Thoracic aorta (tissue), 2 donors: ENCODE measurements around the gene SLC25A1. TPM values are rescaled to one million over a fixed set of nuclear protein-coding genes. Genes with fewer than 3 reads are reported as not detected.
"Not testable (repeated sequence)": the region's sequence is repeated elsewhere in the genome, so short reads cannot be mapped to it uniquely, and the experiment has no call there.

ENCODE experiments used
- ATAC-seq: fragments of 150-250 bp; one replicate; pipeline ENCODE4 v1.8.0; 2017; ENCODE audit warnings: low read depth; ENCODE audit not compliant: insufficient number of reproducible peaks, low FRiP score
- DNase-seq: peaks from one replicate; pipeline ENCODE4 v3.0.0-alpha.2; 2020; ENCODE audit warnings: low spot score
- H3K27ac ChIP-seq, 2 donors: fragments of 200-600 bp; sonication (generic); 1 replicate in 1 of 2; 2 replicates in 1 of 2; pipeline ENCODE4 v1.5.1; 2016; ENCODE audit warnings: mild to moderate bottlenecking in 2 of 2, moderate library complexity in 2 of 2
- H3K27me3 ChIP-seq: fragments of 200-600 bp; sonication (generic); replicated peaks from 2 replicates; pipeline ENCODE4 v1.6.0; 2016; ENCODE audit warnings: mild to moderate bottlenecking; ENCODE audit not compliant: insufficient read depth
- H3K36me3 ChIP-seq: fragments of 200-600 bp; sonication (generic); one replicate; pipeline ENCODE4 v1.5.1; 2016
- H3K4me1 ChIP-seq, 2 donors: fragments of 200-600 bp; sonication (generic); 1 replicate in 1 of 2; 2 replicates in 1 of 2; pipeline versions ENCODE4 v1.5.1 to v1.6.0; 2016; ENCODE audit warnings: low read depth in 2 of 2, mild to moderate bottlenecking in 1 of 2; ENCODE audit not compliant: control insufficient read depth in 1 of 2
- H3K4me3 ChIP-seq: fragments of 200-600 bp; sonication (generic); 2 replicates; pipeline ENCODE4 v1.5.1; 2016; ENCODE audit warnings: mild to moderate bottlenecking
- H3K9me3 ChIP-seq: fragments of 200-600 bp; sonication (generic); 2 replicates; pipeline ENCODE4 v1.5.1; 2016
- total RNA-seq, 2 donors: library from RNA; depleted of rRNA; stranded (reverse); fragments of >200 nt; gene quantifications; one replicate each; pipeline versions ENCODE4 v1.1.0 to v1.2.3, GENCODE V29; 2016
- TF ChIP-seq, protein P1 (sequence below): fragments of 200-600 bp; sonication (generic); IDR thresholded peaks from one replicate; pipeline ENCODE4 v1.5.1; 2019; ENCODE audit warnings: antibody characterized with exemption

SLC25A1 gene
- total RNA-seq, 2 donors from 2014 or later: 26.2 to 65.1 TPM

DNA sequence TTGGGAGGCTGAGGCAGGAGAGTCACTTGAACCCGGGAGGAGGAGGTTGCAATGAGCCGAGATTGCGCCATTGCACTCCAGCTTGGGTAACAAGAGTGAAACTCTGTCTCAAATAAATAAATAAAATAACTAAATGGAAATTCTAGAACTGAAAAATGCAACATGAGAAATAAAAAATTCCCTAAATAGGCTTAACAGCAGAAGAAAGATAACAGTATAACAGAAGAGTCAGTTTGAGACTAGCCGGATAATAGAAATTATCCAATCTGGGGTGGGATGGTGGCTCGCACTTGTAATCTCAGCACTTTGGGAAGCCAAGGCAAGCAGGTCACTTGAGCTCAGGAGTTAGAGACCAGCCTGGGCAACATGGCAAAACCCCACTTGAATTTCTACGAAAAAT, 14.1 kb downstream of the SLC25A1 start:
- DNase-seq: no peak
- TF ChIP-seq, protein P1, sequence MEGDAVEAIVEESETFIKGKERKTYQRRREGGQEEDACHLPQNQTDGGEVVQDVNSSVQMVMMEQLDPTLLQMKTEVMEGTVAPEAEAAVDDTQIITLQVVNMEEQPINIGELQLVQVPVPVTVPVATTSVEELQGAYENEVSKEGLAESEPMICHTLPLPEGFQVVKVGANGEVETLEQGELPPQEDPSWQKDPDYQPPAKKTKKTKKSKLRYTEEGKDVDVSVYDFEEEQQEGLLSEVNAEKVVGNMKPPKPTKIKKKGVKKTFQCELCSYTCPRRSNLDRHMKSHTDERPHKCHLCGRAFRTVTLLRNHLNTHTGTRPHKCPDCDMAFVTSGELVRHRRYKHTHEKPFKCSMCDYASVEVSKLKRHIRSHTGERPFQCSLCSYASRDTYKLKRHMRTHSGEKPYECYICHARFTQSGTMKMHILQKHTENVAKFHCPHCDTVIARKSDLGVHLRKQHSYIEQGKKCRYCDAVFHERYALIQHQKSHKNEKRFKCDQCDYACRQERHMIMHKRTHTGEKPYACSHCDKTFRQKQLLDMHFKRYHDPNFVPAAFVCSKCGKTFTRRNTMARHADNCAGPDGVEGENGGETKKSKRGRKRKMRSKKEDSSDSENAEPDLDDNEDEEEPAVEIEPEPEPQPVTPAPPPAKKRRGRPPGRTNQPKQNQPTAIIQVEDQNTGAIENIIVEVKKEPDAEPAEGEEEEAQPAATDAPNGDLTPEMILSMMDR: no peak
- no peaks in the 10 kb centered on the region for H3K36me3 ChIP-seq
- peaks cover 5% of the 10 kb centered on the region for H3K9me3 ChIP-seq
- peaks cover under 1 to 3% of the 10 kb centered on the region in 2 donors for H3K4me1 ChIP-seq
- no peak overlapping the region for H3K27ac ChIP-seq
- no peak for ATAC-seq
- peaks cover 14% of the 10 kb centered on the region for H3K27me3 ChIP-seq
- H3K4me3 ChIP-seq: no peak overlapping the region

DNA sequence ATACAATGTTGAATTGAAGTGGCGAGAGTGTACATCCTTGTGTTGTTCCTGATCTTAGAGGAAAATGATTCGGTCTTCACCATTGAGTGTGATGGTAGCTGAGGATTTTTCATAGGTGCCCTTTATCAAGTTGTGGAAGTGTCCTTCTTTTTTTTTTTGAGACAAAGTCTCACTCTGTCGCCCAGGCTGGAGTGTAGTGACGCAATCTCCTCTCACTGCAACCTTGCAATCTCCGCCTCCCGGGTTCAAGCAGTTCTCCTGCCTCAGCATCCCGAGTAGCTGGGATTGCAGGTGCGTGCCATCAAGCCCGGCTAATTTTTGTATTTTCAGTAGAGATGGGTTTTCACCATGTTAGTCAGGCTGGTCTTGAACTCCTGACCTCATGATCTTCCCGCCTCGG, 19.9 kb downstream of the SLC25A1 start:
- H3K27me3 ChIP-seq, H3K9me3 ChIP-seq, H3K4me3 ChIP-seq, DNase-seq, H3K4me1 ChIP-seq, ATAC-seq, H3K36me3 ChIP-seq, H3K27ac ChIP-seq: not testable (repeated sequence)

DNA sequence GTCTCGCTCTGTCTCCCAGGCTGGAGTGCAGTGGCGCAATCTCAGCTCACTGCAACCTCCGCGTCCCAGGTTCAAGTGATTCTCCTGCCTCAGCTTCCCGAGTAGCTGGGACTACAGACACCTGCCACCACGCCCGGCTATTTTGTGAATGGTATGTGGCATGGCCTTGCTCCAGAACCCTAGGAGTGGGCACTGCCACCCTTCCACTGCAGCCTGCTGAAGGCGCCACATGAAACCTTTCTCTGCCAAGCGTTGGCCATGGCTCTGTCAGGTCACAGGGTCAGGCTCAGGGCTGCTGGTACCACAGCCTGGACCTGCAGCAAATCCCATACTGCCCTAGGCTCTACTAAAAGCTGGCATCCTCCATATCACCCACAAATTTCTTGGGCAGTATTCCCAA, 22.4 kb downstream of the SLC25A1 start:
- H3K36me3 ChIP-seq, ATAC-seq, DNase-seq, H3K27me3 ChIP-seq, H3K27ac ChIP-seq, H3K9me3 ChIP-seq, H3K4me3 ChIP-seq, H3K4me1 ChIP-seq: not testable (repeated sequence)

DNA sequence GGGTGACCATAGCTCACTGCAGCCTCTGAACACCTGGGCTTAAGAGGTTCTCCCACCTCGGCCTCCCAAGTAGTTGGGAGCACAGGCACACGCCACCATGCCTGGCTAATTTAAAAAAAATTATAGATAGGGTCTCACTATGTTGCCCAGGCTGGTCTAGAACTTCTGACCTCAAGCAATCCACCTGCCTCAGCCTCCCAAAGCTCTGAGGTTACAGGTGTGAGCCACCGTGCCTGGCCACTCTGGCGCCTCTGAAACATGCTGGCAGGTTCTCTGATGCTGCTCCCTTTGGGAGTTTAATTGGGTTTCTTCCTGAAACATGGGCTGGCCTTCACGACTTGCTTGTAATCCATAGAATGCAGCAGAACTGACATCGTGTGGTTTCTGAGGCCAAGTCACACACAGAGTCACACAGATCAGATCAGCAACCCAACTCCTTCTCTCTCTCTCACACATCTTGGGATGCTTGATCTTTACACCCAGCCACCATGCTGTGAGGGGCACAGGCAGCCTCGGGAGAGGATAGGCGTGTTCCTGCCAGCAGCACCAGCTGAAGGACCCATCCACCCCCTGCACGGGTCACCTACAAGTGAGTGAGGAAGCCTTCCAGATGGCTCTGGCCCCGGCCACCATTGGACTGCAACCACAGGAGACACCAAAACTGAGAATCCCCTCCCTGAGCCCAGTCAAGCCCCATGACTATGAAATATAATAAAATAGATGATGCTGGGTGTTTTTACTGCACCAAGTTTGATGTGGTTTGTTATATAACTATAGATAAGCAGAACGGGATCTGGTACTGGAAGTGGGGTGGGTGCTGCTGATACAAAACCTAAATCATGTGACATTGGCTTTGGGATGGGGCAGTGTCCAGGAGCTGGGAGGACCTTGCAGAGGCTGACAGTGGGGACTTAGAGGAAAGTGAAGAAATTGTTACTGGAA, 25.3 kb downstream of the SLC25A1 start:
- Histone ChIP-seq H3K27me3 (peaks cover 11% of the 10 kb centered on the region), H3K36me3 (no peaks in the 10 kb centered on the region), H3K4me1 (peaks cover 3 to 9% of the 10 kb centered on the region in 2 donors), H3K9me3 (no peaks in the 10 kb centered on the region), H3K4me3 (no peak overlapping the region), H3K27ac (no peak overlapping the region)
- TF ChIP-seq, protein P1: no peak
- no peak for ATAC-seq
- no peak for DNase-seq

DNA sequence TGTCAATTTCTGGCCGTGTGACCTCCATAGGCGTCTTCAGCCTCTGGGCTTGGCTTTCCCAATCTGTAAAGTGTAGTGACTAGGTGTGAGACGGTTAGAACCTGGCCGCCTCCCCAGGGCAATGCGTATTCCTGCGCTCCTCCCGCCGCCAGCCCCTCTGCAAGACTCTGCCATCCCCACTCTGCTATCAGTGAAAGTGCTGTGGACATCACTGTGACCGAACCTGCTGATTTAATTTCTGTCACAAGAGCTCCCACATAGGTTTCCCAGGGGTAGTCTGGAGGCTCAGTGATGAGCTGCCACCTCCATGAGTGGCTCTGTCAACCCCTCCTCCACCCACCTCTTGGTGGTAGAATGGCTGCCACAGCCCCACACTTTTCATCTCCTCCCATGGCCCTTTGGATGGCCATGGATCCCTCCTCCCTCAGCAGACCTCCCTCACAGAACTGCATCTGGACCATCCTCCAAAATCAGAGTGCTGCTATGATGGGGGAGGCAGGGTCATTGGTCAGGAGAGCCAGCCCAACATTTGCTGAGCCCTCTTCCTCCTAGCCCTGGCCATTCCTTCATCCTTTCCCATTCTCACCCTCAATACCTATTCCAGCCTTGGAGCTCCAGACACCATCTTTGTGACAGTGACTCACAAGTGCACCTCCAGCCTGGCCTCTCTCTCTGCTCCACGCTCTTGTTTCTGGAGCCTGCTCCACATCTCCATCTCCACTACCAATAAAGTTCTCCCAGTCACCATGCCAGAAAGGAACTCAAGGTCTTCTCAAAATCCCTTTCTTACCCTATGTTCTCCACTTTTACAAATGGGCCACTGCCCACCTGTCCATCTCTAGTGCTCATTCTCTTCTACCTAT, 27.0 kb downstream of the SLC25A1 start:
- Histone ChIP-seq H3K27ac (no peak overlapping the region), H3K4me3 (no peak overlapping the region), H3K9me3 (no peaks in the 10 kb centered on the region), H3K4me1 (peaks cover 3 to 9% of the 10 kb centered on the region in 2 donors), H3K27me3 (peaks cover 11% of the 10 kb centered on the region), H3K36me3 (no peaks in the 10 kb centered on the region)
- DNase-seq: no peak
- ATAC-seq: no peak
- TF ChIP-seq, protein P1: no peak
